Measurements from ENCODE around the gene STARD3NL.

The STARD3NL gene

GRCh38 chr7:38207843-38208242 lies 29.8 kb downstream of the STARD3NL start:
- Histone ChIP-seq H3K4me1 (ENCODE audit: control insufficient read depth, insufficient read depth, low read length) (no peaks in the 10 kb centered on the region), H3K27me3 (ENCODE audit: control insufficient read depth, insufficient read depth, low read length) (no peaks in the 10 kb centered on the region), H3K36me3 (ENCODE audit: control insufficient read depth, insufficient read depth, low read length) (no peaks in the 10 kb centered on the region), H3K4me3 (ENCODE audit: low read depth, low read length) (no peak overlapping the region), H3K9ac (ENCODE audit: low read depth, low read length) (no peak overlapping the region), H3K9me3 (ENCODE audit: control insufficient read depth, insufficient read depth, low read length) (no peaks in the 10 kb centered on the region)

- Histone ChIP-seq H3K4me3 (ENCODE audit: low read depth, low read length) (no peak overlapping the region), H3K9ac (ENCODE audit: low read depth, low read length) (no peak overlapping the region), H3K36me3 (ENCODE audit: control insufficient read depth, insufficient read depth, low read length) (peaks cover 3% of the 10 kb centered on the region), H3K4me1 (ENCODE audit: control insufficient read depth, insufficient read depth, low read length) (peaks cover 11% of the 10 kb centered on the region), H3K9me3 (ENCODE audit: control insufficient read depth, insufficient read depth, low read length) (no peaks in the 10 kb centered on the region), H3K27me3 (ENCODE audit: control insufficient read depth, insufficient read depth, low read length) (no peaks in the 10 kb centered on the region)
Measured at GRCh38 chr7:38211486-38211885, 33.4 kb downstream of the STARD3NL start.

- no peaks in the 10 kb centered on the region for H3K9me3 ChIP-seq (ENCODE audit: control insufficient read depth, insufficient read depth, low read length)
- H3K4me3 ChIP-seq (ENCODE audit: low read depth, low read length): no peak overlapping the region
- peaks cover 11% of the 10 kb centered on the region for H3K4me1 ChIP-seq (ENCODE audit: control insufficient read depth, insufficient read depth, low read length)
- peaks cover 7% of the 10 kb centered on the region for H3K36me3 ChIP-seq (ENCODE audit: control insufficient read depth, insufficient read depth, low read length)
- H3K9ac ChIP-seq (ENCODE audit: low read depth, low read length): no peak overlapping the region
- no peaks in the 10 kb centered on the region for H3K27me3 ChIP-seq (ENCODE audit: control insufficient read depth, insufficient read depth, low read length)
Measured at GRCh38 chr7:38211940-38212339, 33.9 kb downstream of the STARD3NL start.

GRCh38 chr7:38215115-38215514 lies 37.1 kb downstream of the STARD3NL start:
- Histone ChIP-seq H3K9me3 (ENCODE audit: control insufficient read depth, insufficient read depth, low read length) (no peaks in the 10 kb centered on the region), H3K36me3 (ENCODE audit: control insufficient read depth, insufficient read depth, low read length) (peaks cover 10% of the 10 kb centered on the region), H3K4me3 (ENCODE audit: low read depth, low read length) (no peak overlapping the region), H3K9ac (ENCODE audit: low read depth, low read length) (no peak overlapping the region), H3K4me1 (ENCODE audit: control insufficient read depth, insufficient read depth, low read length) (peaks cover 11% of the 10 kb centered on the region), H3K27me3 (ENCODE audit: control insufficient read depth, insufficient read depth, low read length) (no peaks in the 10 kb centered on the region)

GRCh38 chr7:38215735-38216670 lies 38.0 kb downstream of the STARD3NL start:
- peaks cover 10% of the 10 kb centered on the region for H3K36me3 ChIP-seq (ENCODE audit: control insufficient read depth, insufficient read depth, low read length)
- H3K4me1 ChIP-seq (ENCODE audit: control insufficient read depth, insufficient read depth, low read length): peaks cover 11% of the 10 kb centered on the region
- H3K27me3 ChIP-seq (ENCODE audit: control insufficient read depth, insufficient read depth, low read length): no peaks in the 10 kb centered on the region
- H3K9ac ChIP-seq (ENCODE audit: low read depth, low read length): no peak overlapping the region
- no peaks in the 10 kb centered on the region for H3K9me3 ChIP-seq (ENCODE audit: control insufficient read depth, insufficient read depth, low read length)
- no peak overlapping the region for H3K4me3 ChIP-seq (ENCODE audit: low read depth, low read length)

- Histone ChIP-seq H3K4me3 (ENCODE audit: low read depth, low read length) (no peak overlapping the region), H3K9ac (ENCODE audit: low read depth, low read length) (no peak overlapping the region), H3K36me3 (ENCODE audit: control insufficient read depth, insufficient read depth, low read length) (peaks cover 10% of the 10 kb centered on the region), H3K4me1 (ENCODE audit: control insufficient read depth, insufficient read depth, low read length) (peaks cover 11% of the 10 kb centered on the region), H3K9me3 (ENCODE audit: control insufficient read depth, insufficient read depth, low read length) (no peaks in the 10 kb centered on the region), H3K27me3 (ENCODE audit: control insufficient read depth, insufficient read depth, low read length) (no peaks in the 10 kb centered on the region)
Measured at GRCh38 chr7:38217672-38218071, 39.6 kb downstream of the STARD3NL start.

GRCh38 chr7:38220452-38220851 lies 42.4 kb downstream of the STARD3NL start:
- Histone ChIP-seq H3K9me3 (ENCODE audit: control insufficient read depth, insufficient read depth, low read length) (no peaks in the 10 kb centered on the region), H3K27me3 (ENCODE audit: control insufficient read depth, insufficient read depth, low read length) (no peaks in the 10 kb centered on the region), H3K4me1 (ENCODE audit: control insufficient read depth, insufficient read depth, low read length) (no peaks in the 10 kb centered on the region), H3K36me3 (ENCODE audit: control insufficient read depth, insufficient read depth, low read length) (peaks cover 10% of the 10 kb centered on the region), H3K9ac (ENCODE audit: low read depth, low read length) (no peak overlapping the region), H3K4me3 (ENCODE audit: low read depth, low read length) (no peak overlapping the region)

GRCh38 chr7:38222481-38223096 lies 44.5 kb downstream of the STARD3NL start:
- H3K9me3 ChIP-seq (ENCODE audit: control insufficient read depth, insufficient read depth, low read length): no peaks in the 10 kb centered on the region

GRCh38 chr7:38223306-38223705 lies 45.3 kb downstream of the STARD3NL start:
- Histone ChIP-seq H3K36me3 (ENCODE audit: control insufficient read depth, insufficient read depth, low read length) (no peaks in the 10 kb centered on the region), H3K4me1 (ENCODE audit: control insufficient read depth, insufficient read depth, low read length) (no peaks in the 10 kb centered on the region), H3K9ac (ENCODE audit: low read depth, low read length) (no peak overlapping the region), H3K9me3 (ENCODE audit: control insufficient read depth, insufficient read depth, low read length) (no peaks in the 10 kb centered on the region), H3K4me3 (ENCODE audit: low read depth, low read length) (no peak overlapping the region), H3K27me3 (ENCODE audit: control insufficient read depth, insufficient read depth, low read length) (no peaks in the 10 kb centered on the region)

More at GRCh38 chr7:38222481-38223096, 44.5 kb downstream of the STARD3NL start:
- Histone ChIP-seq H3K4me3 (ENCODE audit: low read depth, low read length) (no peak overlapping the region), H3K36me3 (ENCODE audit: control insufficient read depth, insufficient read depth, low read length) (no peaks in the 10 kb centered on the region), H3K9ac (ENCODE audit: low read depth, low read length) (no peak overlapping the region), H3K27me3 (ENCODE audit: control insufficient read depth, insufficient read depth, low read length) (no peaks in the 10 kb centered on the region), H3K4me1 (ENCODE audit: control insufficient read depth, insufficient read depth, low read length) (no peaks in the 10 kb centered on the region)

GRCh38 chr7:38224392-38224791 lies 46.3 kb downstream of the STARD3NL start:
- no peaks in the 10 kb centered on the region for H3K4me1 ChIP-seq (ENCODE audit: control insufficient read depth, insufficient read depth, low read length)
- H3K36me3 ChIP-seq (ENCODE audit: control insufficient read depth, insufficient read depth, low read length): no peaks in the 10 kb centered on the region
- H3K4me3 ChIP-seq (ENCODE audit: low read depth, low read length): no peak overlapping the region
- no peak overlapping the region for H3K9ac ChIP-seq (ENCODE audit: low read depth, low read length)
- H3K9me3 ChIP-seq (ENCODE audit: control insufficient read depth, insufficient read depth, low read length): no peaks in the 10 kb centered on the region
- H3K27me3 ChIP-seq (ENCODE audit: control insufficient read depth, insufficient read depth, low read length): no peaks in the 10 kb centered on the region

- H3K4me3 ChIP-seq (ENCODE audit: low read depth, low read length): no peak overlapping the region
- H3K27me3 ChIP-seq (ENCODE audit: control insufficient read depth, insufficient read depth, low read length): no peaks in the 10 kb centered on the region
- H3K4me1 ChIP-seq (ENCODE audit: control insufficient read depth, insufficient read depth, low read length): no peaks in the 10 kb centered on the region
- H3K36me3 ChIP-seq (ENCODE audit: control insufficient read depth, insufficient read depth, low read length): peaks cover 2% of the 10 kb centered on the region
- no peaks in the 10 kb centered on the region for H3K9me3 ChIP-seq (ENCODE audit: control insufficient read depth, insufficient read depth, low read length)
- no peak overlapping the region for H3K9ac ChIP-seq (ENCODE audit: low read depth, low read length)
Measured at GRCh38 chr7:38229386-38229785, 51.3 kb downstream of the STARD3NL start.
